Measurements from ENCODE around the gene ITPKC.

The ITPKC gene

GRCh38 chr19:40716482-40717324 lies at the start of gene ITPKC, which contains the start of gene COQ8B:
Gene ITPKC (plus strand): TSS chr19:40717112. CDS start chr19:40717136, 24 bp downstream.
Gene COQ8B (minus strand): TSS chr19:40716886. CDS start chr19:40714632, 2,254 bp downstream.
- peak within 1 kb of the TSS; percentile 88 for H3K4me3 ChIP-seq (ENCODE audit: low read depth, low read length)
- DNase-seq (ENCODE audit: low read depth) = peak; percentile 91

- no peak for DNase-seq (ENCODE audit: low read depth)
- H3K4me3 ChIP-seq (ENCODE audit: low read depth, low read length) = no peak overlapping the region
These were observed 49.3 kb upstream of the ITPKC start for GRCh38 chr19:40667602-40668001.

- H3K4me3 ChIP-seq (ENCODE audit: low read depth, low read length) = no peak overlapping the region
- DNase-seq (ENCODE audit: low read depth) = no peak
These were observed 47.8 kb upstream of the ITPKC start for GRCh38 chr19:40668991-40669614.

- H3K4me3 ChIP-seq (ENCODE audit: low read depth, low read length) = no peak overlapping the region
- no peak for DNase-seq (ENCODE audit: low read depth)
These were observed 45.5 kb upstream of the ITPKC start for GRCh38 chr19:40671404-40671803.

GRCh38 chr19:40672038-40672437 lies 44.9 kb upstream of the ITPKC start:
- no peak for DNase-seq (ENCODE audit: low read depth)
- H3K4me3 ChIP-seq (ENCODE audit: low read depth, low read length) = no peak overlapping the region

GRCh38 chr19:40672573-40673299 lies 44.2 kb upstream of the ITPKC start:
- no peak for DNase-seq (ENCODE audit: low read depth)
- no peak overlapping the region for H3K4me3 ChIP-seq (ENCODE audit: low read depth, low read length)

GRCh38 chr19:40673397-40673796 lies 43.5 kb upstream of the ITPKC start:
- no peak for DNase-seq (ENCODE audit: low read depth)

GRCh38 chr19:40674291-40674690 lies 42.6 kb upstream of the ITPKC start:
- no peak for DNase-seq (ENCODE audit: low read depth)
- no peak overlapping the region for H3K4me3 ChIP-seq (ENCODE audit: low read depth, low read length)

More at GRCh38 chr19:40673397-40673796, 43.5 kb upstream of the ITPKC start:
- no peak overlapping the region for H3K4me3 ChIP-seq (ENCODE audit: low read depth, low read length)

GRCh38 chr19:40677156-40677555 lies 39.8 kb upstream of the ITPKC start:
- DNase-seq (ENCODE audit: low read depth) = no peak
- H3K4me3 ChIP-seq (ENCODE audit: low read depth, low read length) = no peak overlapping the region

- no peak for DNase-seq (ENCODE audit: low read depth)
- H3K4me3 ChIP-seq (ENCODE audit: low read depth, low read length) = no peak overlapping the region
These were observed 35.9 kb upstream of the ITPKC start for GRCh38 chr19:40681039-40681438.

- no peak overlapping the region for H3K4me3 ChIP-seq (ENCODE audit: low read depth, low read length)
These were observed 34.4 kb upstream of the ITPKC start for GRCh38 chr19:40682431-40682964.

GRCh38 chr19:40683437-40683836 lies 33.5 kb upstream of the ITPKC start:
- no peak for DNase-seq (ENCODE audit: low read depth)
- no peak overlapping the region for H3K4me3 ChIP-seq (ENCODE audit: low read depth, low read length)

More at GRCh38 chr19:40682431-40682964, 34.4 kb upstream of the ITPKC start:
- no peak for DNase-seq (ENCODE audit: low read depth)

GRCh38 chr19:40684280-40684679 lies 32.6 kb upstream of the ITPKC start:
- DNase-seq (ENCODE audit: low read depth) = no peak

GRCh38 chr19:40685016-40685526 lies 31.8 kb upstream of the ITPKC start:
- no peak for DNase-seq (ENCODE audit: low read depth)

More at GRCh38 chr19:40684280-40684679, 32.6 kb upstream of the ITPKC start:
- no peak overlapping the region for H3K4me3 ChIP-seq (ENCODE audit: low read depth, low read length)

GRCh38 chr19:40685563-40685962 lies 31.3 kb upstream of the ITPKC start:
- H3K4me3 ChIP-seq (ENCODE audit: low read depth, low read length) = no peak overlapping the region
- no peak for DNase-seq (ENCODE audit: low read depth)

More at GRCh38 chr19:40685016-40685526, 31.8 kb upstream of the ITPKC start:
- H3K4me3 ChIP-seq (ENCODE audit: low read depth, low read length) = no peak overlapping the region

GRCh38 chr19:40686882-40687524 lies 29.9 kb upstream of the ITPKC start:
- no peak overlapping the region for H3K4me3 ChIP-seq (ENCODE audit: low read depth, low read length)

GRCh38 chr19:40687525-40688016 lies 29.3 kb upstream of the ITPKC start:
- peak overlapping the region; percentile 98 for H3K4me3 ChIP-seq (ENCODE audit: low read depth, low read length)
- DNase-seq (ENCODE audit: low read depth) = peak; percentile 52

More at GRCh38 chr19:40686882-40687524, 29.9 kb upstream of the ITPKC start:
- no peak for DNase-seq (ENCODE audit: low read depth)

GRCh38 chr19:40688309-40688708 lies 28.6 kb upstream of the ITPKC start:
- DNase-seq (ENCODE audit: low read depth) = no peak
- H3K4me3 ChIP-seq (ENCODE audit: low read depth, low read length) = peak overlapping the region; percentile 98

GRCh38 chr19:40688987-40689338 lies 27.9 kb upstream of the ITPKC start:
- DNase-seq (ENCODE audit: low read depth) = no peak

More at GRCh38 chr19:40688987-40689338, 27.9 kb upstream of the ITPKC start:
- peak overlapping the region; percentile 98 for H3K4me3 ChIP-seq (ENCODE audit: low read depth, low read length)
